Panc1 (cell line): ENCODE results near the gene OTOP3. TPM values are rescaled to one million over a fixed set of nuclear protein-coding genes. Genes with fewer than 3 reads are reported as not detected.
A peak's percentile ranks its signal among the peaks of the same experiment; 100 is the strongest.

ENCODE experiments used
- ATAC-seq: fragments of 200-7000 bp; cut with Tn5 transposase; 2 replicates; pipeline ENCODE4 v1.9.1; 2020; ENCODE audit warnings: mild to moderate bottlenecking, moderate library complexity
- BruUV-seq: library from RNA; stranded (reverse); fragments of 400-500 nt; replicated peaks from 2 replicates; lab custom pipeline; 2021; lab: Mats Ljungman, UMichigan
- CTCF ChIA-PET: fragments of 300-600 bp; sonication (Branson Sonifier 250); formaldehyde crosslinking; loops from one replicate; lab custom pipeline; 2022; ENCODE audit warnings: antibody characterized with exemption; lab: Charles Lee
- POLR2A ChIA-PET: fragments of 300-600 bp; sonication (Branson Sonifier 250); formaldehyde crosslinking; loops from one replicate; lab custom pipeline; 2022; ENCODE audit warnings: antibody characterized with exemption; lab: Charles Lee
- DNase-seq: peaks from one replicate; pipeline ENCODE4 v3.0.0-alpha.2; 2010; ENCODE audit warnings: low read depth, low spot score
- H3K27ac ChIP-seq: 2 replicates; pipeline ENCODE4 v1.5.1; 2011; ENCODE audit warnings: mild to moderate bottlenecking, low read length, inconsistent platforms
- H3K27me3 ChIP-seq: fragments of 200-500 bp; sonication (Bioruptor generic); 2 replicates; pipeline ENCODE4 v1.6.0; 2014; ENCODE audit warnings: low read length, inconsistent platforms; ENCODE audit not compliant: control insufficient read depth, insufficient read depth
- H3K36me3 ChIP-seq: fragments of 200-500 bp; sonication (Bioruptor generic); 2 replicates; pipeline ENCODE4 v1.5.1; 2014; ENCODE audit warnings: inconsistent platforms, mild to moderate bottlenecking, low read length, moderate library complexity; ENCODE audit not compliant: control insufficient read depth, insufficient read depth
- H3K4me1 ChIP-seq: 2 replicates; pipeline ENCODE4 v1.5.1; 2011; ENCODE audit warnings: inconsistent platforms, mild to moderate bottlenecking, low read length, moderate library complexity; ENCODE audit not compliant: control insufficient read depth, insufficient read depth
- H3K4me3 ChIP-seq, 2 experiments: 2 replicates each; pipeline ENCODE4 v1.5.1; 2011 to 2012; ENCODE audit warnings: low read depth in 2 of 2, low read length in 2 of 2, mild to moderate bottlenecking in 2 of 2, inconsistent platforms in 1 of 2, moderate library complexity in 1 of 2
- H3K9me3 ChIP-seq: fragments of 200-500 bp; sonication (Bioruptor generic); 2 replicates; pipeline ENCODE4 v1.5.1; 2014; ENCODE audit warnings: low read depth, mild to moderate bottlenecking, inconsistent platforms, low read length, moderate library complexity; ENCODE audit not compliant: control insufficient read depth, insufficient read depth
- CTCF ChIP-seq: fragments of 450-650 bp; IDR thresholded peaks from 2 replicates; pipeline ENCODE4 v1.5.1; 2017; ENCODE audit warnings: mild to moderate bottlenecking
- POLR2AphosphoS5 ChIP-seq: IDR thresholded peaks from 2 replicates; pipeline ENCODE4 v1.6.1; 2012; ENCODE audit warnings: mild to moderate bottlenecking, low read depth, low read length, moderate library complexity
- REST ChIP-seq, 2 experiments: IDR thresholded peaks; 2 replicates each; pipeline ENCODE4 v1.6.1; 2011 to 2012; ENCODE audit warnings: low read depth in 2 of 2, control low read depth in 1 of 2, low read length in 1 of 2, mild to moderate bottlenecking in 1 of 2, moderate library complexity in 1 of 2; ENCODE audit not compliant: insufficient read depth in 1 of 2
- SIN3A ChIP-seq: IDR thresholded peaks from 2 replicates; pipeline ENCODE4 v1.6.1; 2012; ENCODE audit warnings: low read depth, mild to moderate bottlenecking, low read length, moderate library complexity, borderline replicate concordance; ENCODE audit not compliant: insufficient read depth
- TCF7L2 ChIP-seq: IDR thresholded peaks from 2 replicates; pipeline ENCODE4 v1.6.1; 2011; ENCODE audit warnings: mild to moderate bottlenecking, low read depth, low read length, inconsistent platforms
- in situ Hi-C: cut with HindIII; loops from 2 replicates; pipeline ENCODE4 v1.10.0; 2016; ENCODE audit warnings: low sequenced_read_pairs, low pct_unique_long_range_greater_than_20kb
- intact Hi-C: fragments of 100-400 bp; cut with micrococcal nuclease; formaldehyde crosslinking; loops from one replicate; pipeline ENCODE4 v1.10.0; 2022; ENCODE audit not compliant: unreplicated experiment
- total RNA-seq: library from RNA; stranded (reverse); gene quantifications from one replicate; pipeline ENCODE4 v1.2.1, GENCODE V29; 2021; ENCODE audit not compliant: unreplicated experiment

The OTOP3 gene
- total RNA-seq, 1 experiment from 2014 or later = not detected

- Histone ChIP-seq H3K4me3 (no peak overlapping the region), H3K4me1 (peaks cover 3% of the 10 kb centered on the region; the same call in 1 of the 2 replicates), H3K27ac (no peak overlapping the region), H3K36me3 (no peaks in the 10 kb centered on the region), H3K9me3 (no peaks in the 10 kb centered on the region), H3K27me3 (no peaks in the 10 kb centered on the region)
- ChIA-PET POLR2A (no interaction called here), CTCF (interaction anchor here (0.7 to 4.9 kb wide), 3 partner anchors 27 to 36 kb away, joined by 3 to 30 read pairs (median 15); partner anchors contain the start of gene OTOP2)
- in situ Hi-C loops (no loop called here), intact Hi-C loops (no loop called here)
- ATAC-seq = no peak
- no TSS peak for BruUV-seq
- no peak for DNase-seq
- no peak for TF ChIP-seq REST (IDR thresholded peaks at IDR 0.05; ENCODE audit: insufficient read depth in 1 of 2, low read depth in 2 of 2, low read length in 1 of 2)
- TF ChIP-seq CTCF = no peak
- TF ChIP-seq TCF7L2 = no peak
- TF ChIP-seq SIN3A = no peak
- no peak for TF ChIP-seq POLR2AphosphoS5
Observed at GRCh38 chr17:74956093-74956492, 20.4 kb downstream of the OTOP3 start.

GRCh38 chr17:74957935-74958740, 22.4 kb downstream of the OTOP3 start:
- Histone ChIP-seq H3K4me1 (peaks cover 3% of the 10 kb centered on the region; the same call in 1 of the 2 replicates), H3K4me3 (no peak overlapping the region), H3K27ac (no peak overlapping the region), H3K27me3 (no peaks in the 10 kb centered on the region), H3K36me3 (no peaks in the 10 kb centered on the region), H3K9me3 (no peaks in the 10 kb centered on the region)
- peak; percentile 59 for ATAC-seq
- CTCF ChIA-PET = interaction anchor here (0.5 to 4.9 kb wide), 15 partner anchors 11 to 1767 kb away, joined by 3 to 30 read pairs (median 5); partner anchors contain the start of genes HID1 and OTOP2
- intact Hi-C loops (no loop called here), in situ Hi-C loops (no loop called here)
- no peak for DNase-seq
- TF ChIP-seq SIN3A (no peak), TCF7L2 (no peak), POLR2AphosphoS5 (no peak), CTCF (peak; percentile 98), REST (IDR thresholded peaks at IDR 0.05; ENCODE audit: insufficient read depth in 1 of 2, low read depth in 2 of 2, low read length in 1 of 2) (peak in 1 of 2 experiments; percentile 47; a peak in 1 of 4 replicates)
- POLR2A ChIA-PET = no interaction called here
- BruUV-seq = no TSS peak
